Retinal pigment epithelial cell (primary cell): ENCODE data around the gene SELENBP1.

ENCODE experiments used
- DNase-seq: peaks from one replicate; pipeline ENCODE4 v3.0.0-alpha.2; 2010; ENCODE audit warnings: low read depth
- H3K4me3 ChIP-seq: 2 replicates; pipeline ENCODE4 v1.5.1; 2011; ENCODE audit warnings: mild to moderate bottlenecking, low read length, control low read depth, moderate library complexity
- CTCF ChIP-seq: conservative IDR thresholded peaks from 2 replicates; pipeline ENCODE4 v1.5.1; 2011; ENCODE audit warnings: low read depth, low read length, control low read depth, inconsistent platforms

The SELENBP1 gene

GRCh38 chr1:151342569-151342968, 29.9 kb downstream of the SELENBP1 start:
- no peak overlapping the region for H3K4me3 ChIP-seq
- TF ChIP-seq CTCF = no peak
- DNase-seq = no peak

DNA sequence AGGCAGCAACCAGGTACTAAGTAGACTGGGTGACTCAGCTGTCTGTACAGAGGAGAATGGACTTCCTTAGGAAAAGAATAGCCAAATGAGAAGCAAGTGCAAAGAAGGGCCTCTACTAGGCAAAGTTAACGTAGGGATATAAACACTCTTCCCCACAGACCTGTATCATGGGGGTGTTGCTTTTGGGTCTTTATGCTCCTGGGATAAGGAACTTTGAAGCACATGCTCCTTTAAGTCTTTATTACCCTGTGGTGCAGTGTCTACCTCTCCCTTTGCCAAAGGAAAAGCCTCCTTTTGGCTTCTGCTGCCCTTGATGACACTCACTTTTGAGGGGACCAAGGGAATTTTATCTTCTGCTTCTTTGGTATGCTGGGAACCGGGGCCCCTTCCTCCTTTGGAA, 30.5 kb downstream of the SELENBP1 start:
- TF ChIP-seq CTCF = no peak
- H3K4me3 ChIP-seq = no peak overlapping the region
- no peak for DNase-seq

- H3K4me3 ChIP-seq = no peak overlapping the region
- TF ChIP-seq CTCF = peak; percentile 66
- DNase-seq = no peak
Observed at GRCh38 chr1:151340870-151341754, 31.4 kb downstream of the SELENBP1 start.

- TF ChIP-seq CTCF = no peak
- no peak overlapping the region for H3K4me3 ChIP-seq
- no peak for DNase-seq
Observed at GRCh38 chr1:151336556-151336955, 35.9 kb downstream of the SELENBP1 start.

- no peak for DNase-seq
- no peak for TF ChIP-seq CTCF
- no peak overlapping the region for H3K4me3 ChIP-seq
Observed at GRCh38 chr1:151334822-151335221, 37.7 kb downstream of the SELENBP1 start.

GRCh38 chr1:151327903-151328674, 44.4 kb downstream of the SELENBP1 start:
- peak overlapping the region; percentile 89 for H3K4me3 ChIP-seq
- DNase-seq = no peak
- TF ChIP-seq CTCF = no peak
